Stimulated activated memory B cell treated with anti-CD40 and anti-IgM and Interleukin-4, amounts not matched to agents 10 μg/mL and 1 μg/mL and 100 μg/mL, for 72 hours (primary cell): Measurements from ENCODE around the gene KRT76.

Source experiments
- ATAC-seq: fragments of 150-1000 bp; cut with Tn5 transposase; 2 replicates; pipeline ENCODE4 v1.10.0; 2021
- H3K27ac Mint-ChIP-seq: one replicate; pipeline ENCODE4 v1.8.0; 2022; ENCODE audit warnings: mild to moderate bottlenecking, mixed read lengths
- H3K27me3 Mint-ChIP-seq: one replicate; pipeline ENCODE4 v1.8.0; 2022; ENCODE audit warnings: mixed read lengths
- H3K36me3 Mint-ChIP-seq: one replicate; pipeline ENCODE4 v1.8.0; 2022; ENCODE audit warnings: mixed read lengths
- H3K4me1 Mint-ChIP-seq: one replicate; pipeline ENCODE4 v1.8.0; 2022; ENCODE audit warnings: mixed read lengths
- H3K4me3 Mint-ChIP-seq: one replicate; pipeline ENCODE4 v1.8.0; 2022; ENCODE audit warnings: mild to moderate bottlenecking, moderate library complexity, mixed read lengths
- H3K9me3 Mint-ChIP-seq: one replicate; pipeline ENCODE4 v1.8.0; 2022; ENCODE audit warnings: mixed read lengths

The KRT76 gene

DNA sequence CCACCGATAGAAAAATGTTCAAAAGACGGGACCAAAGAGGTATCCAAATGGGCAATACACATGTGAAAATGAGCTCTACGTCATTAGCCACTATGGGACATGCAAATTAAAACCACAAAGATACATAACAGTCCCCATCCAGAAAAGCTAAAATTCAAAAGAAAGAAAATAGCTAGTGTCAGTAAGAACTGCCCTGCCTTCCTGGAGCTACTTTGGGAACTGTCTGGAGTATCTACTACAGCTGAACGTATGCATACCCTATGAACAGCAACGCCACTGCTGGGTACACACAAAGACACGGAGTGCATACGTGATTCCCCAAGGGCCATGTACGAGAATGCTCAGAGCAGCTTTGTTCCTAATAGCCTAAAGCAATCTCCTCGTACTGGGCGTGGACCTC, 48.0 kb downstream of the KRT76 start:
- no peak for ATAC-seq
- H3K4me1 Mint-ChIP-seq: no peaks in the 10 kb centered on the region
- no peaks in the 10 kb centered on the region for H3K36me3 Mint-ChIP-seq
- no peak overlapping the region for H3K4me3 Mint-ChIP-seq
- peaks cover 3% of the 10 kb centered on the region for H3K9me3 Mint-ChIP-seq
- peaks cover 16% of the 10 kb centered on the region for H3K27me3 Mint-ChIP-seq
- no peak overlapping the region for H3K27ac Mint-ChIP-seq

DNA sequence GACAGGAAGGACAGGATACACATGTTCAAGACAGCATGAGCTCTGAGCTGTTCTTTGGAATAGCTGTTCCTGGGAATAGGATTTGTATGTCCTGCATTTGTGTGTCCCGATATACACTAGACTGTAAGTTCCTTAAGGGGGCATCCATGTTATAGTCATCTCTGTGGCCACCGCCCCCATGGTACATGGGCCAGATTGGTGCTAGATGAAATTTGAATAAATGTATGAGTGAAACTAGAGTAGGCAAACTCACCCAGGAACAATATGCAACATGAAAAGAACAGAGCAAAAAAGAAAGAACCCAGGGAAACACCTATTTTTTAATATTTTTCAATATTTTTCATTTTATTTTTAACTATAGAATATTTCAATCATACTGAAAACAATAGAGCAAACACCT, 48.8 kb downstream of the KRT76 start:
- Mint-ChIP-seq H3K9me3 (peaks cover 3% of the 10 kb centered on the region), H3K27ac (no peak overlapping the region), H3K36me3 (no peaks in the 10 kb centered on the region), H3K27me3 (peaks cover 13% of the 10 kb centered on the region), H3K4me1 (no peaks in the 10 kb centered on the region), H3K4me3 (no peak overlapping the region)
- no peak for ATAC-seq

DNA sequence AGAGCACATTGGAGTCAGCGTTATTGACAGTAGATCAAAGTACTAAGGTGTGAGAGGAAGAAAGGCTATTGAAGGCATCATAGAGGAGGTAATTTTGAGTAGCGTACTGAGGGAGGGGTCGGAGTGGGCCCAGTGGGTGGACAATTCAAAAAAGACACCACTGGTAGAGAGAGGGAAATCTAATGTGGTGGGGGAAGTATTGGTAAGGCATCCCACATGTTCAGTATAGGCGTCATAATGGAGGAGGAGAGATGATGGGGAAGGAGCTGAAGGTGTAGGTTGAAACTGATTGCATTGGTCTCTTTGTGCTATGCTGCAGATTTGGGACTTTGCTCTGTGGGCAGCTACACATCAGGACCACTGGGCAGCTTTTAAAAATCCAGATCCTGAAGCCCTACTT, 50.1 kb downstream of the KRT76 start:
- Mint-ChIP-seq H3K9me3 (peaks cover 3% of the 10 kb centered on the region), H3K27me3 (peaks cover 18% of the 10 kb centered on the region), H3K36me3 (no peaks in the 10 kb centered on the region), H3K4me1 (no peaks in the 10 kb centered on the region), H3K4me3 (no peak overlapping the region), H3K27ac (no peak overlapping the region)
- ATAC-seq: no peak

DNA sequence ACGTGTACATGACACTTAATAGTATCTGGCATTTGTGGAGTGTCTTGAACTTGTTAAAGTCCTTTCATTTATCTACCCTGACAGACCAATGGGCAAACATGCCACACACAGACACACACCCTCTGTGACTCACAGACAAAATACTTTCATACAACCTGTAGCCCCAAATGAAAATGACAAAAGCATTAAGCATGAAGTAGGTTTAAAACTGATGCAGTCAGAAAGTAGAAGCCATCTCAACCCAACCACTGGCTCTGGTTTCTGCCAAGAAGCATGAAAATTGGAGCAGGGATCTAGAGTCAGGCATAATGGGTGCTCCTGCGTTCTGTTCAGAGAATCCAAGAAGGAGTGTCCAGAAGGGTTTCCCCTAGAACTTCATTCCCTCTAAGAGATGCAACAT, 50.7 kb downstream of the KRT76 start:
- Mint-ChIP-seq H3K9me3 (peaks cover 3% of the 10 kb centered on the region), H3K27me3 (peaks cover 18% of the 10 kb centered on the region), H3K36me3 (no peaks in the 10 kb centered on the region), H3K4me1 (no peaks in the 10 kb centered on the region), H3K4me3 (no peak overlapping the region), H3K27ac (no peak overlapping the region)
- ATAC-seq: no peak

DNA sequence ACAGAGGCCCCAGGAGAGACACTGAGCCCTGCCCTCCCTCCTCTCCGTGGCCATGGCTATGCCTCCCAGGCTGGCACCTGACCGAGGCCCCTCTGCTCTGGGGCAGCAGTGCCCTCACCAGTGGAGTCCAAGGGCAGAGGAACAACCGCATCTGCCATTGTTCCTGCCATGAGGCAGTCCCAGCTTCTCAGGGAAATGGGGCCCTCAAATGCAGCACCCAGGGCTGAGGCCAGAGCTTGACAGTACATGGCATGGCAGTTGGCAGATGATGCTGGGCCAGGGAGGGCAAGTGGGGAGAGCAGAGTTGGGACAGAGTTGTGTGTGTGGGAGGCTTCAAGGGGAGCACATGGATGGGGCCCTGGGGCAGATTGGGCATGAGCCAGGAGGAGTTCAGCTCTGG, 52.8 kb downstream of the KRT76 start:
- no peak for ATAC-seq
- Mint-ChIP-seq H3K4me3 (no peak overlapping the region), H3K27ac (no peak overlapping the region), H3K4me1 (no peaks in the 10 kb centered on the region), H3K27me3 (peaks cover 18% of the 10 kb centered on the region), H3K9me3 (no peaks in the 10 kb centered on the region), H3K36me3 (no peaks in the 10 kb centered on the region)

DNA sequence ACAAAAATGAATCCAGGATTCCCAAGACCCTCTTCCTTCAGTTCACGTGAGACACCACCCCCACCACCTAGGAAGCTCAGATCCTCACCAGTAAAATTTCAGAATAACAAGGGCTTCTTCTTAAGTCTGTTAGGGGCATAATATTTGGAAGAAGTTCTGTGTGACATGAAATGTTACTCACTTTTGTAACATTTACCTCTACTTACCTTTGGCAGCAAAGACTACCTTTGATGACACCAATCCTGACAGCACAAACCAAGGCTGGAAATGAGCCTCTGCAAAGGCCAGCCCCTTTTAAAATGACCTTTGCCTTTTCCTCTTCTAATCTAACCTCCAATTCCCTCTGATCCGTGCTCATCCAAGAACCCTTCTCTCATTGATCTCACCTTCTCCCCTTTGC, 54.5 kb downstream of the KRT76 start:
- no peak for ATAC-seq
- Mint-ChIP-seq H3K4me3 (no peak overlapping the region), H3K27ac (no peak overlapping the region), H3K4me1 (no peaks in the 10 kb centered on the region), H3K36me3 (no peaks in the 10 kb centered on the region), H3K9me3 (no peaks in the 10 kb centered on the region), H3K27me3 (peaks cover 25% of the 10 kb centered on the region)

DNA sequence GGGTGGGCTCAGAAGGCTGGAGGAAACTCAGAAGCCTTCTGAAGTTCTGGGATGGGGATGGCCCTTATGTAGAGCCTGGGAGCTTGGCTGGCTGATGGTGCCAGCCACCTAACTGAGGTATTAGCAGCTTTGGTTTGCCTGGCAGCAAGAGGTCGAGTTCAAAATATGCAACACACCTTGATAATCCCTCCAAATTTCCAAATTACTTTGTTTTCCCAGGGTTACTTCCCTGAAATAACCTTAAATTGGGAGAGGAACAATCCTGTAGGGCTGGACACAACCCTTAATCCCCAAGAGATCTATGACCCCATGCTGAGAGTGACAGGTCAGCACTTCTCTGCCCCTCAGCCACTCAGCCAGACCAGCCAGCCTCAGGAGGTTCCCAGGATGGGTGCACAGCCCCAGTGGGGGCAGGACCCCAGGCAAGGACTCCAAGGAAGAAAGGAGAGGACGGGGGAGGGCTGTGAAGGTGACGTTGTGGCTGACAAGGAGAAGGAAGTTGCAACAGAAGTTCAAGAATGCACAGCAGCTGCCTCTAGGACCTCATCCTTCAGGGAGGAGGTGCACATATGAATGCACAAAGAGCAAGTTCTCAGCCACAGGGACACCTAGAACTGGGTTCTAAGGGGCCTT, 55.2 kb downstream of the KRT76 start:
- Mint-ChIP-seq H3K27ac (no peak overlapping the region), H3K4me1 (no peaks in the 10 kb centered on the region), H3K4me3 (no peak overlapping the region), H3K36me3 (no peaks in the 10 kb centered on the region), H3K9me3 (no peaks in the 10 kb centered on the region), H3K27me3 (peaks cover 27% of the 10 kb centered on the region)
- no peak for ATAC-seq

DNA sequence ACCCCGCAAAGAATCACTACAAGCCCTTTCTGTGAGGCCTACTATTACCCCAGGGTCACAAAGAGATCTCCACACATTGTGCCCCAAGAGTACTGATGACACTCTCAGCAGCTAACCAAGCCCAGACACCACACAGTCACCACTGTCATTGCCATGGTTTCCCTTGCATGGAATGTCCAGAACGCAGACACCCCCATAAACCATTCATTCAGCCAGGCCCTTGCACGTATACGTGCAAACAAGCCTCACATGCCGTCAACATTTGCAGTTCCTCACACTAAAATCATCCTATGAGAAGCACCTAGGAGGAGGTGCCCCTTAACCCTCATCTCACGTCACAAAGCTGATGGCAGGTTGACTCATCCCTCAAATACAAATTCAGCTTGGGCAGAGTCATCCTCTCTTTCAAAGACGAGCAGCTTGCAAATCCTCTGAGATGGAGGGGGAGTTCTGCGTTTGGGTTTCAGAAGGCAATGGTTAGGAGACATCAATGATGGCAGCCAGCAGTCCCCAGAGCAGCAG, 56.7 kb downstream of the KRT76 start:
- no peak for ATAC-seq
- Mint-ChIP-seq H3K4me3 (no peak overlapping the region), H3K9me3 (no peaks in the 10 kb centered on the region), H3K27me3 (peaks cover 37% of the 10 kb centered on the region), H3K4me1 (no peaks in the 10 kb centered on the region), H3K36me3 (no peaks in the 10 kb centered on the region), H3K27ac (no peak overlapping the region)
